Liver (tissue), 3 donors: Measurements from ENCODE around the gene TSGA10IP.

Experiments used
- CTCF ChIP-seq: fragments of 150-350 bp; IDR thresholded peaks from 2 replicates; pipeline ENCODE4 v1.5.1; 2017; ENCODE audit warnings: improper control_type of control experiment, low read depth, low read length; ENCODE audit not compliant: missing input control
- RXRA ChIP-seq, 2 donors: IDR thresholded peaks; 2 replicates each; pipeline ENCODE4 v1.6.1; 2017 to 2018; ENCODE audit warnings: antibody characterized with exemption in 2 of 2, mild to moderate bottlenecking in 1 of 2
- TAF1 ChIP-seq: conservative IDR thresholded peaks from 2 replicates; pipeline ENCODE4 v1.6.1; 2016; ENCODE audit warnings: antibody characterized with exemption, mild to moderate bottlenecking
- donor health status: healthy.
- donor health status: healthy.

GRCh38 chr11:66008468-66009101 lies 63.3 kb downstream of the TSGA10IP start:
- TF ChIP-seq TAF1 = no peak
- no peak for TF ChIP-seq RXRA (IDR thresholded peaks at IDR 0.05)
- TF ChIP-seq CTCF = no peak
